Activated CD4-positive, alpha-beta memory T cell treated with anti-CD3 and anti-CD28 coated beads, Interleukin-2, amount 10 ng/mL, durations not matched to agents 7 days and 5 days (primary cell): ENCODE results near the gene THSD7B. TPM values are rescaled to one million over a fixed set of nuclear protein-coding genes. Genes with fewer than 3 reads are reported as not detected.

Experiments used
- CTCF ChIA-PET: fragments of 350-600 bp; sonication (Branson Sonifier 250); formaldehyde crosslinking; loops from one replicate; lab custom pipeline; 2021; ENCODE audit warnings: antibody characterized with exemption, inconsistent platforms; lab: Charles Lee
- POLR2A ChIA-PET: fragments of 350-600 bp; sonication (Branson Sonifier 250); formaldehyde crosslinking; loops from one replicate; lab custom pipeline; 2021; ENCODE audit warnings: antibody characterized with exemption; lab: Charles Lee
- DNase-seq: peaks from one replicate; pipeline ENCODE4 v3.0.0-alpha.2; 2020
- H3K27ac Mint-ChIP-seq: one replicate; pipeline ENCODE4 v1.8.0; 2021; ENCODE audit warnings: mild to moderate bottlenecking, mixed read lengths
- H3K27me3 Mint-ChIP-seq: one replicate; pipeline ENCODE4 v1.8.0; 2021; ENCODE audit warnings: mixed read lengths
- H3K36me3 Mint-ChIP-seq: one replicate; pipeline ENCODE4 v1.8.0; 2021; ENCODE audit warnings: low read depth, mixed read lengths
- H3K4me1 Mint-ChIP-seq: one replicate; pipeline ENCODE4 v1.8.0; 2021; ENCODE audit warnings: mixed read lengths
- H3K4me3 Mint-ChIP-seq: one replicate; pipeline ENCODE4 v1.8.0; 2021; ENCODE audit warnings: mild to moderate bottlenecking, mixed read lengths
- H3K9me3 Mint-ChIP-seq: one replicate; pipeline ENCODE4 v1.8.0; 2021; ENCODE audit warnings: mixed read lengths
- total RNA-seq, 2 experiments: library from RNA; stranded (reverse); gene quantifications; one replicate each; pipeline ENCODE4 v1.2.3, GENCODE V29; 2021

The THSD7B gene
- total RNA-seq, 2 experiments from 2014 or later, result not detected

DNA sequence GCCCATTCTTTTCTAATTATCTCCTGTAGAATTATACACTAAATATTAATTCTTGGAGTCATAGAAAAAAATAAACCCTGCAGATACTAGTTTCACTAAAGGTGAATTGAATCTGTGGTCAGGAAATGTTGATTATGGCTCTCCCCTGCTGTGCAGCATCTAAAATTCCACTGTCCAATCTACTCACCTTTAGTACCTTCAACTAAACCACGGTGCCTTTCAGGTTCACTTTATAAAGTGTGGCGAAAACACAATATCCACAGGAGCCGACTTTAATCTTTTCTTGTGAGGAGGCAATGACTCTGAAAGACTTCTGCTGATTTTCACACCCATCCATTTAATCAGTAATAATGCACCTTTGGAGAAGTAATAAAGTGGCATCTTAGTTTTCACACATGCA, 402.3 kb downstream of the THSD7B start:
- no peaks in the 10 kb centered on the region for H3K27me3 Mint-ChIP-seq
- no peak overlapping the region for H3K27ac Mint-ChIP-seq
- no peak for DNase-seq
- ChIA-PET POLR2A (no interaction called here), CTCF (no interaction called here)
- H3K9me3 Mint-ChIP-seq, result peaks cover 5% of the 10 kb centered on the region
- no peaks in the 10 kb centered on the region for H3K4me1 Mint-ChIP-seq
- H3K36me3 Mint-ChIP-seq, result no peaks in the 10 kb centered on the region
- H3K4me3 Mint-ChIP-seq, result no peak overlapping the region

DNA sequence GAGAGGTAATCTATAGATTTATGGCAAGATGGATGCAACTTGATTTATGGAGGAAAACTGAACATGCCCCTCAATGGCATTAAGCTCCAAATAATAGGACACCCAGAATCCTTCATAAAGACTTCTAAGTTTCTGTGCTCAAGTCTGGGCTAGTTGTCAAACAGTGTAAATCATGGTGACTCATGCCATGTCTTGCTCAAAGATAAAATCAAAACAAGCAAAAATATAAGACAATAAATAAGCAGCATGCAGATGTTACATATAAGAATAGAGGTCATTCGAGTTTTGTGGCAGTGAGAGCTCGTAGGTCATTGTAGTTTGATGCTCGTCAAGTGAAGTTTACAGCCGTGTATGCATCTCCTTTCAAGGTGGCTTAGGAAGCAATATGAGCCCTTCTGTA, 403.2 kb downstream of the THSD7B start:
- ChIA-PET POLR2A (no interaction called here), CTCF (no interaction called here)
- Mint-ChIP-seq H3K36me3 (no peaks in the 10 kb centered on the region), H3K27ac (no peak overlapping the region), H3K27me3 (no peaks in the 10 kb centered on the region), H3K9me3 (no peaks in the 10 kb centered on the region), H3K4me3 (no peak overlapping the region), H3K4me1 (no peaks in the 10 kb centered on the region)
- DNase-seq, result no peak

DNA sequence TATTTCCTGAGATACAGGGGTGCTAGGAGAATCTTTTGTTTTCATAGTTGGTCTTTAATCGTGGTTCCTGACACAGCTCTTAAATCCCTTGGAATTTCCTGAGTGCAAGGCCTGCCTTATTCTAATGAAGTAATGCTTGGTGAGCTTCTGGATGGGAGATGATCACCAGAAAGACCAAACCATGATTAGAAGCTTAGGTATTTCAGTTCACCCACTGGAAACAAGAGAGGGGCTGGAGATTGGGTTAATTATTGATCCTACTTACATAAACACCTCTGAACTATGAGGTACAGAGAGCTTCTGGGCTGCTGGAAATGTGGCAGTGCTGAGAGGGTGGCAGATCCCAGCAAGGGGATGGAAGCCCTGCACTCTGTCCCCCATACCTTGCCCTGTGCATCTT, 406.8 kb downstream of the THSD7B start:
- Mint-ChIP-seq H3K36me3 (no peaks in the 10 kb centered on the region), H3K4me1 (no peaks in the 10 kb centered on the region), H3K27me3 (no peaks in the 10 kb centered on the region), H3K4me3 (no peak overlapping the region), H3K27ac (no peak overlapping the region), H3K9me3 (no peaks in the 10 kb centered on the region)
- no peak for DNase-seq
- CTCF ChIA-PET, result no interaction called here
- POLR2A ChIA-PET, result no interaction called here

DNA sequence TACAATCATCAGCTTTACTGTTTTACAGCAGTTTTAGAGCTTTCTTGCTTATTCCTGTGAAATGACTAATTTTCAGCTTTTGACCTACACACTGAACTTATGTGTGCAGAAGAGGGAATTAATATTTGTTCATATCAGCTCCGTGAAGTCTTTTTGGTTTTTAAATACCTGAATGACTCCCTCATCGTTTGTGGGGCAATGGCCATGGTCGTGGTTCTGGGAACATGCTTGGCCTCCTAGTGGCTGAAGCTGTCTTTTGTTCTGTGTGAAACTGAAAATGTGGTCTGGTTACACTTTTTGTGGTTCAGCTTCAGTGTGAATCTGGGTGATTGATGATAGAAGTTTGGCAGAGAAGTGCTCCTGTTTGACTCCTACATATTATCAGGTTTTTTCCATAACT, 408.1 kb downstream of the THSD7B start:
- Mint-ChIP-seq H3K9me3 (no peaks in the 10 kb centered on the region), H3K4me3 (no peak overlapping the region), H3K27ac (no peak overlapping the region), H3K36me3 (no peaks in the 10 kb centered on the region), H3K27me3 (no peaks in the 10 kb centered on the region), H3K4me1 (no peaks in the 10 kb centered on the region)
- no peak for DNase-seq
- ChIA-PET POLR2A (no interaction called here), CTCF (no interaction called here)

DNA sequence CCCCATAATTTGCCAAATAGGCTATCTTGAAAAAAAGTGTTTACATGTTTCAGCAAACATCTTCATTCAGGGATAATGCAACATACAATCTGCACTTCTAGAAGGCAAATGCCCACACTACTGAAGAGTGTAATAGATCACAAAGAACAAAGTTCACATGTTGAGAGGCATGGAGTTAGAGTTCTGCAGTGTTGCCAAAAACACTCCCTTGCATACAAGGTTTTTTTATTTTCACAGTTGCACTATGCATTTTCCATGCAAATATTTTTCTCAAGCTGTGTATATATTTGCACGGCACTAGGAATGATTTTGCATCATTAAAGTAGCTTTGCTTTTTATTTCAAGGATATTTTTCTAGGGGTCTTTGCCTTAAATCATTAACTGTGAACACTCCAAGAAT, 409.9 kb downstream of the THSD7B start:
- H3K27ac Mint-ChIP-seq, result no peak overlapping the region
- H3K27me3 Mint-ChIP-seq, result no peaks in the 10 kb centered on the region
- H3K4me3 Mint-ChIP-seq, result no peak overlapping the region
- H3K36me3 Mint-ChIP-seq, result no peaks in the 10 kb centered on the region
- POLR2A ChIA-PET, result no interaction called here
- no peaks in the 10 kb centered on the region for H3K9me3 Mint-ChIP-seq
- H3K4me1 Mint-ChIP-seq, result no peaks in the 10 kb centered on the region
- no peak for DNase-seq
- CTCF ChIA-PET, result no interaction called here

DNA sequence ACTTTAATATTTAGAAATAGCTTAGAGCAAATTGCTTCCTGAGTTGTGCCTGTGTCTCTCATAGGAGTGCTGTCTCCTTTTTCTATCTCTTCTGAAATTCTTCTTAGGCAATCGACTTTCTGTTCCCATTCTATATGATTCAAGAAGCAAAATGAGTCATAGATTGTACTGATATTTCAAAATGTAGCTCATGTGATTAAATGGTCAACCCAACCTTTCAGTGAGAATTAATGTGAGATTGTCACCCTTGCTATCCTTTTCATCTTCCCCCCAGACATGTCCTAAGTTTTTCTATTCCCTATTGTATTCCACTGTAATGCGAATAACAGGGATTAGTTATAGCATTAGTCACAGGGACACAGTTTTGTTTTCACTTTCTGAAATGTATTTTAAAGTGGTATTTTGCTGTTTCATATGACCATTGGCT, 413.6 kb downstream of the THSD7B start:
- DNase-seq, result no peak

DNA sequence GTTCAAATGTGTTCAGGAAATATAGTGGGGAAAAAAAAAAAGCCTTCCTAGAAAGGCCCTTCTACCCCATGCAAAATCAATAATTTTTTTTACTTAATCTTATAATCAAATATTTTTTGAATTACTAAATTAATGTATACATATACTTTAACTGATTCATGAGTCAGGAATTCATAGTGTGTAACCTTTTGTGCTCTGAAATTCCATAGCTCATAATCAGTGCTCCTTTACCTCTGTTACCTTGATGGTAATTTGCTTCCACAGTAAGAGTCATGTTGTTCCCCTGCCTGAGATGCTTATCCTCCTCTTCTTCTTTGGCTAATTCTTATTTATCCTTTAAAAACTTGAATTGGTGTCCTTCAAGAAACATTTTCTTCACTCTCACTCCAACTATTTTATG, 414.2 kb downstream of the THSD7B start:
- no peaks in the 10 kb centered on the region for H3K36me3 Mint-ChIP-seq
- CTCF ChIA-PET, result no interaction called here
- no peak for DNase-seq
- POLR2A ChIA-PET, result no interaction called here
- H3K27ac Mint-ChIP-seq, result no peak overlapping the region
- H3K9me3 Mint-ChIP-seq, result no peaks in the 10 kb centered on the region
- H3K4me1 Mint-ChIP-seq, result no peaks in the 10 kb centered on the region
- H3K4me3 Mint-ChIP-seq, result no peak overlapping the region
- H3K27me3 Mint-ChIP-seq, result no peaks in the 10 kb centered on the region

More for the DNA sequence above, 413.6 kb downstream of the THSD7B start:
- H3K27ac Mint-ChIP-seq, result no peak overlapping the region
- H3K4me1 Mint-ChIP-seq, result no peaks in the 10 kb centered on the region
- H3K27me3 Mint-ChIP-seq, result no peaks in the 10 kb centered on the region
- no peaks in the 10 kb centered on the region for H3K36me3 Mint-ChIP-seq
- ChIA-PET CTCF (no interaction called here), POLR2A (no interaction called here)
- H3K9me3 Mint-ChIP-seq, result no peaks in the 10 kb centered on the region
- H3K4me3 Mint-ChIP-seq, result no peak overlapping the region

DNA sequence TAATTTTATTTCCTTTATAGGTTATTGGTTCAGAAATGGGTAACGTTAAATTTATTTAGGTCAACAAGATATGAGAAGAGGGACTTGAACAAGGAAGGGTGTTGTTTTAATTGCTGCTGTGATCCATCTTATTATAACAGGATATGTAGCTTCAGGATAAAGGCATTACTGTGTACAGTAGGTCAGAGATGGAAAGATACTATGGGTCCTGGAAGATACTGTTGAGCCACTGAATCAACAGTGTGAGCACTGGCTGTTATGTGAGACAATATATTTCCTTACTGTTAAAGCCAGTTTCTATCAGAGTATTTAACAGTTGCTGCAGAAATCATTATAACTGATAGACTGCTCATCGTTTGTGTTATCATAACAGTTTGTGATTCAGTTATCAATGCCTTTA, 414.7 kb downstream of the THSD7B start:
- CTCF ChIA-PET, result no interaction called here
- Mint-ChIP-seq H3K27me3 (no peaks in the 10 kb centered on the region), H3K9me3 (no peaks in the 10 kb centered on the region), H3K27ac (no peak overlapping the region), H3K36me3 (no peaks in the 10 kb centered on the region), H3K4me3 (no peak overlapping the region), H3K4me1 (no peaks in the 10 kb centered on the region)
- no peak for DNase-seq
- POLR2A ChIA-PET, result no interaction called here

DNA sequence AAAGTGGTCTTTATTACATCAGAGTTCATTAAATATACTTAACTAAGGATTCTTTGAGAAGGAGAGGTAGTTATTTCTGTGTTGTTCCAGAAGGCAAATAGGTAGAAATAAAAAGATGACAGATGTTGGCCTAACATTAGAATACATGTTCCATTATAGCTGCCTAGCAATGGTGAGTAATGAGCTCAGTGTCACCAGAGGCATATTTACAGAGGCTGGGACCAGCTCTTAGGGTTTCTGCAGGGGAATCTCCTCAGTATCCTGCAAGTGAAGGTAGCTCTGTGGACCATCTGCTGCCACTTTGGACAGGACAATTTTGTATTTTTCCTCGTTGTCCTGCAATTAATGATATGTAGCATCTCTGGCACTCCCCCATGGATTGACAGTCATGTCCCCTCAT, 416.0 kb downstream of the THSD7B start:
- H3K9me3 Mint-ChIP-seq, result no peaks in the 10 kb centered on the region
- CTCF ChIA-PET, result no interaction called here
- POLR2A ChIA-PET, result no interaction called here

DNA sequence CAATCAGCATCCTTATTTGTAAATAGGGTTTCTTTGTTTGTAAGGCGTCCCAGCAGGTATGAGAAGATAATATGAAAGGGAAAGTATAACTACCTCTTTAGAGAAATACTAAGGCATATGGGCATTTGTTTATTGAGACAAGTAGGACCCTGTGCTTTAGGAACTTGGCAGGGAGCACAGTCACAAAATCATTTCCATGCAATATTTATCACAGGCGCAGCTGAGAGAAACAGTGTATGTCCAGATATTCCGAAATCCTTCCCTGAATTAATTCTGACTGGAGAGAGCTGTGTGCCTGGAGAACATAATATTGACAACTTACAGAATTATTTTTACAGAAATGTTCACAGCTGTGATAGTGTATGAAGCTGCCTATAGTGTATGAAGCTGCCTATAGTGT, 416.7 kb downstream of the THSD7B start:
- Mint-ChIP-seq H3K4me3 (no peak overlapping the region), H3K4me1 (no peaks in the 10 kb centered on the region), H3K27me3 (no peaks in the 10 kb centered on the region), H3K9me3 (no peaks in the 10 kb centered on the region), H3K36me3 (no peaks in the 10 kb centered on the region), H3K27ac (no peak overlapping the region)
- POLR2A ChIA-PET, result no interaction called here
- CTCF ChIA-PET, result no interaction called here
- DNase-seq, result no peak

More for the DNA sequence above, 416.0 kb downstream of the THSD7B start:
- H3K4me1 Mint-ChIP-seq, result no peaks in the 10 kb centered on the region
- H3K27ac Mint-ChIP-seq, result no peak overlapping the region
- no peak for DNase-seq
- H3K36me3 Mint-ChIP-seq, result no peaks in the 10 kb centered on the region
- no peak overlapping the region for H3K4me3 Mint-ChIP-seq
- H3K27me3 Mint-ChIP-seq, result no peaks in the 10 kb centered on the region

DNA sequence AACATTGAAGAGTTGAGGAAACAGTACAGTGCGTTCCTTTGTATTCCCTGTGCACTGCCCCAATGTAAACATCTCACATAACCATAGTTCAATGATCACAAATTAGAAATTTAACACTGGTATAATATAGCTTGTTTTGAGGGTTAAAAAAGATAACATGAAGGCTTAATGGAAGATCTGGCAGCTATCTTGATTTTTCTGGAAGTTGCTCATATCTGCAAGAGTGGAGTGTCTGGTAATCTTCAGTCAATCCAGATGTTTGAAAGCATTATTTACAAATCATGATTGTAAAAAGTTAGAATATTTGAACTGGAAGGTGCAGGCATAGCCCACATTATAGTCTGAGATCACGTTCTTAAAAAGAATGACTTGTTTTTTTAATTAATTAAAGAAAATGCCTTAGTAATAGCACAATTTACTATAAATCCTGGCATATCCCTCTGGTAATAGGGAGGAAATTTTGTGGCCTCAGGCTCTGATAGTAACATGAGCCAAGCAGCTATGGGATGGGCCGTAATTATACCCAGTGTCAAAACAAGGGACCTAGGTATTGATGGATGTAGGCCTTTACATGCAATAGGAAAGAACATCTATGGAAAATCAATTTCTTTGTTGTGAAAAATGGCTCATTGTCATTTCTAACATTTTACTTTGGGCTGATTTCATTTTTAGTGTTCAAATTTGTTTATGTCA, 418.0 kb downstream of the THSD7B start:
- no peaks in the 10 kb centered on the region for H3K27me3 Mint-ChIP-seq
- no peak overlapping the region for H3K27ac Mint-ChIP-seq
- H3K4me1 Mint-ChIP-seq, result no peaks in the 10 kb centered on the region
- H3K4me3 Mint-ChIP-seq, result no peak overlapping the region
- no peaks in the 10 kb centered on the region for H3K36me3 Mint-ChIP-seq
- CTCF ChIA-PET, result interaction anchor here (0.5 kb wide), 1 partner anchor 346 kb away, joined by 3 read pairs; no protein-coding TSS in a partner anchor
- POLR2A ChIA-PET, result no interaction called here
- no peak for DNase-seq
- no peaks in the 10 kb centered on the region for H3K9me3 Mint-ChIP-seq

DNA sequence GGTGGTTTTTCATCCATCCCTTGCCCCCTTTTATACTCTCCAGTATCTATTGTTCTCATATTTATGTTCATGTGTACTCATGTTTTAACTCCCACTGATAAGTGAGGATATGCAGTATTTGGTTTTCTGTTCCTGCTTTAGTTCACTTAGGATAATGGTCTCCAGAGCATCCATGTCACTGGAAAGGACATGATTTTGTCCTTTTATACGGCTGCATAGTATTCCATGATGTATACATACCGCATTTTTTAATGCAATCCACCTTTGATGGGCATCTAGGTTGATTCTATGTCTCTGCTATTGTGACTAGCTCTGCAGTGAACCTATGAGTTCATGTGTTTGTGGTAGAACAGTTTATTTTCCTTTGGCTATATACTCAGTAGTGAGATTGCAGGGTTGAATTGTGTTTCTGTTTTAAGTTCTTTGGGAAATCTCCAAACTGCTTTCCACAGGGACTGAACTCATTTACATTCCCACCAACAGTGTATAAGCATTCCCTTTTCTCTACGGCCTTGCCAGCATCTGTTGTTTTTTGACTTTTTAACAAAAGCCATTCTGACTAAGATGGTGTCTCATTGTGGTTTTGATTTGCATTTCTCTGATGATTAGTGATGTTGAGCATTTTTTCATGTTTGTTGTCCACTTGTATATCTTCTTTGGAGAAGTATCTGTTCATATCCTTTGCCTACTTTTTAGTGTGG, 420.2 kb downstream of the THSD7B start:
- Mint-ChIP-seq H3K9me3 (no peaks in the 10 kb centered on the region), H3K4me1 (no peaks in the 10 kb centered on the region), H3K36me3 (no peaks in the 10 kb centered on the region), H3K4me3 (no peak overlapping the region), H3K27me3 (no peaks in the 10 kb centered on the region), H3K27ac (no peak overlapping the region)
- ChIA-PET POLR2A (no interaction called here), CTCF (no interaction called here)
- no peak for DNase-seq

DNA sequence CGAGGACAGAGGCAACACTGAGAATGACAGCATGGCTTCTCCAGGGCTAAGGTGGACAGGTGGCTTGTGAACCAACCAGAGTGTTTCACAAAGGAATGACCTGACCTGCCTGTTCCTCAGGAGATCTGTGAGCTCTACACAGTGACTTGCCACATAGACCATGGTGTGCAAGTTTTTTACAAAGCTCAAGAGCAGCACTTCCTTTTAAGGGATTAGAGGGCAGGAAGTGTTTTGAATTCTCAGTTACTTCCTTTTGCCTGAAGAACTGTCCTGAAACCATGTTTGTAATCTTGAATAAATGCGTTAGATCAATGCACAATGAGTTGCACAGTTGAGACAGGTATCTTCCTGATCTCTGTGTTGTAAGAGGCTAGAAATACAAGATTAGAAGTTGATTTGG, 421.9 kb downstream of the THSD7B start:
- no peaks in the 10 kb centered on the region for H3K27me3 Mint-ChIP-seq
- H3K4me3 Mint-ChIP-seq, result no peak overlapping the region
- H3K27ac Mint-ChIP-seq, result no peak overlapping the region
- H3K36me3 Mint-ChIP-seq, result no peaks in the 10 kb centered on the region
- DNase-seq, result no peak
- CTCF ChIA-PET, result no interaction called here
- POLR2A ChIA-PET, result no interaction called here
- H3K4me1 Mint-ChIP-seq, result no peaks in the 10 kb centered on the region
- H3K9me3 Mint-ChIP-seq, result no peaks in the 10 kb centered on the region
